Measurements from ENCODE around the gene COL4A6.

The COL4A6 gene

DNA sequence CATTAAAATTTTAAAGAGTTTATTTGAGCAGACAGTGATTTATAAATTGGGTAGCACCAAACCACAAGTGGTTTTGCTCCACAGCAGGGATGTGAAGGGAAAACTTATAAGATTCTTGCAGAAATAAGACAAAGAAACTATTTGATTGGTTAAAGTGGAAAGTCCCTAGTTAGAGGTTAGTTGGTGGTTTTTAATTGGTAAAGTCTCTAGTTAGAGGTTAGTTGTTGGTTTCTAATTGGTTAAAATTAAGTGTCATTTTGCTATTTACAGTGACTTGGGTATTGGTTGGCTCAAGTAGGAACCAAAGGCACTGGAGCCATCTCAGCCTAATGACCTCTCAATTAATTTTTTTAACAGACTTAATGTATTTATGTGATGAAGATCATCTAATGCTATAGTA is 323.7 kb downstream of the COL4A6 start:
- Histone ChIP-seq H3K4me2 (no peak overlapping the region), H3K36me3 (no peaks in the 10 kb centered on the region), H3K27ac (no peak overlapping the region), H3K4me1 (peaks cover 0 to 4% (median 0%) of the 10 kb centered on the region in 10 experiments; a peak in 2 of 20 replicates), H4K20me1 (peaks cover 0 to 5% (median 0%) of the 10 kb centered on the region in 11 experiments; a peak in 1 of 22 replicates), H3K27me3 (peaks cover 70 to 100% (median 98%) of the 10 kb centered on the region in 11 experiments), H3K9ac (no peak overlapping the region), H3K4me3 (no peak overlapping the region), H3K9me3 (replicated peaks in 1 of 11) (peaks cover 8 to 45% (median 25%) of the 10 kb centered on the region in 11 experiments)
- TF ChIP-seq Cebpa-rat (IDR thresholded peaks at IDR 0.05), result no peak

Measured in BLaER1 treated with 17β-estradiol and CSF1 and Interleukin-3, amounts not matched to agents 10 nM and 100 nM (cell line).